Kidney (tissue), 14 donors: Measurements from ENCODE around the gene DDX10. TPM values are rescaled to one million over a fixed set of nuclear protein-coding genes. Genes with fewer than 3 reads are reported as not detected.

ENCODE experiments used
- DNase-seq, 5 donors: peaks; one replicate each; pipeline ENCODE4 v3.0.0-alpha.2; 2013 to 2020
- FAIRE-seq: peaks from 2 replicates; lab custom pipeline; 2012; peaks lifted over from hg19 to GRCh38; lab: Jason Lieb, UNC
- H3K27ac ChIP-seq, 2 donors: one replicate each; pipeline ENCODE4 v1.7.0; 2013; ENCODE audit warnings: low read depth in 2 of 2, low read length in 2 of 2, inconsistent platforms in 1 of 2
- H3K27me3 ChIP-seq: one replicate; pipeline ENCODE4 v1.7.1; 2013; ENCODE audit warnings: low read length, inconsistent platforms; ENCODE audit not compliant: control insufficient read depth, insufficient read depth
- H3K36me3 ChIP-seq, 3 donors: one replicate each; pipeline versions ENCODE4 v1.7.0 to v1.7.1; 2013; ENCODE audit warnings: low read length in 3 of 3, control low read depth in 1 of 3, inconsistent platforms in 1 of 3; ENCODE audit not compliant: insufficient read depth in 3 of 3, control insufficient read depth in 2 of 3
- H3K4me1 ChIP-seq, 3 donors: one replicate each; pipeline versions ENCODE4 v1.7.0 to v1.7.1; 2013; ENCODE audit warnings: low read length in 3 of 3, inconsistent platforms in 1 of 3, low read depth in 1 of 3; ENCODE audit not compliant: control insufficient read depth in 2 of 3, insufficient read depth in 2 of 3
- H3K4me3 ChIP-seq, 3 donors: one replicate each; pipeline versions ENCODE4 v1.7.0 to v1.8.1; 2013; ENCODE audit warnings: low read length in 3 of 3, control low read depth in 1 of 3, inconsistent platforms in 1 of 3
- H3K9ac ChIP-seq, 3 donors: one replicate each; pipeline versions ENCODE4 v1.7.0 to v1.7.1; 2013; ENCODE audit warnings: low read length in 3 of 3, control low read depth in 1 of 3, inconsistent platforms in 1 of 3
- H3K9me3 ChIP-seq, 3 donors: one replicate each; pipeline versions ENCODE4 v1.7.0 to v1.7.1; 2013; ENCODE audit warnings: low read length in 3 of 3, control low read depth in 1 of 3, inconsistent platforms in 1 of 3; ENCODE audit not compliant: control insufficient read depth in 2 of 3, insufficient read depth in 1 of 3
- intact Hi-C: fragments of 100-400 bp; cut with DNase I; formaldehyde crosslinking; loops from one replicate; pipeline ENCODE4 v1.11.1; 2022
- polyA plus RNA-seq: library from polyadenylated mRNA; stranded (reverse); fragments of 350-450 nt; fragmentation: Illumina TruSeq; extraction: RNeasy Lipid Tissue Mini Kit (QIAGEN cat#74804); gene quantifications from one replicate; pipeline ENCODE4 v1.2.3, GENCODE V29; 2014; ENCODE audit warnings: low read depth, low replicate concordance; ENCODE audit not compliant: insufficient read depth
- total RNA-seq: library from RNA; stranded (reverse); fragmentation: NEBNext Ultra II Directional; extraction: Animal tissue kit (Norgen Biotek cat#: 25700); gene quantifications from one replicate; pipeline ENCODE4 v1.2.1, GENCODE V29; 2021
- TF ChIP-seq, protein P1 (sequence below): IDR thresholded peaks from 3 replicates; pipeline ENCODE4 v1.5.1; 2012; ENCODE audit warnings: mild to moderate bottlenecking, moderate library complexity, borderline replicate concordance; ENCODE audit not compliant: insufficient read depth; ENCODE audit errors: extremely low read depth
- donor health status: control.
- donor health status: control.
- donor health status: control.
- donor health status: control.
- donor health status: control.
- donor health status: DM: yes; HTN: yes; CAD: no.
- donor health status: Normal renal cell carcinoma (clear cell type).

The DDX10 gene
- total and polyA plus RNA-seq, 2 donors from 2014 or later: 24.8 to 79.2 TPM

DNA sequence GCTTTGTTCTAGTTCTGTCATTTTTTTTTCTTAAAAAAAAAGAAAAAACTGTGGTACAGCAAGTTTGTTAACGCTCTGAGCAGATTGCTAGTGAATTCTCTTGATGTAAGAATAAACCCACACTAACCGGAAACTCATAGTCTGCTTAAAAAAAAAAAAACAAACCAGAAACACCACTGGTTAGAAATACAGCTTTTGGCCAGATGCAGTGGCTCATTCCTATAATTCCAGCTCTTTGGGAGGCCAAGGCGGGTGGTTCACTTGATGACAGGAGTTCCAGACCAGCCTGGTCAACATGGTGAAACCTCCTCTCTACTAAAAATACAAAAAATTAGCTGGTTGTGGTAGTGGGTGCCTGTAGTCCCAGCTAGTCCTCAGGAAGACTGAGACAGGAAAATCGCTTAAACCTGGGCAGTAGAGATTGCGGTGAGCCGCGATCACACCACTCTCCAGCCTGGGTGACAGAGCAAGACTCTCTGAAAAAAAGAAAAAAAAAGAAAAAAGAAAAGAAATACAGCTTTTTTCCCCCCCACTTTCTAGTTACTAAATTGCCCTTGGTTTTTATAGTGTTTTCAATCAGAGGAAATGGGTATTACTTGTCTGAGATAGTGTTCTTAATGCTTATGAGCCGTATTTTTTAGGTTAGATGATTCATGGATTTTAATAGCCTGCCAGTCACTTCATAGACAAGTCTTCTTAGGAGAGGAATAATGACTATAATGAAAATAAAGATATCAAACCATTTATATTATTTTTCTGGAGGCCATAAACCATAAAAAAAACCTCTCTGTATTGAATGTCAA is 222.8 kb downstream of the DDX10 start:
- Histone ChIP-seq H3K4me3 (no peak overlapping the region), H3K9me3 (no peaks in the 10 kb centered on the region), H3K36me3 (no peaks in the 10 kb centered on the region), H3K27ac (no peak overlapping the region), H3K9ac (no peak overlapping the region), H3K27me3 (no peaks in the 10 kb centered on the region), H3K4me1 (peaks cover 0 to 3% (median 0%) of the 10 kb centered on the region in 3 donors)
- no peak for FAIRE-seq
- TF ChIP-seq, protein P1, sequence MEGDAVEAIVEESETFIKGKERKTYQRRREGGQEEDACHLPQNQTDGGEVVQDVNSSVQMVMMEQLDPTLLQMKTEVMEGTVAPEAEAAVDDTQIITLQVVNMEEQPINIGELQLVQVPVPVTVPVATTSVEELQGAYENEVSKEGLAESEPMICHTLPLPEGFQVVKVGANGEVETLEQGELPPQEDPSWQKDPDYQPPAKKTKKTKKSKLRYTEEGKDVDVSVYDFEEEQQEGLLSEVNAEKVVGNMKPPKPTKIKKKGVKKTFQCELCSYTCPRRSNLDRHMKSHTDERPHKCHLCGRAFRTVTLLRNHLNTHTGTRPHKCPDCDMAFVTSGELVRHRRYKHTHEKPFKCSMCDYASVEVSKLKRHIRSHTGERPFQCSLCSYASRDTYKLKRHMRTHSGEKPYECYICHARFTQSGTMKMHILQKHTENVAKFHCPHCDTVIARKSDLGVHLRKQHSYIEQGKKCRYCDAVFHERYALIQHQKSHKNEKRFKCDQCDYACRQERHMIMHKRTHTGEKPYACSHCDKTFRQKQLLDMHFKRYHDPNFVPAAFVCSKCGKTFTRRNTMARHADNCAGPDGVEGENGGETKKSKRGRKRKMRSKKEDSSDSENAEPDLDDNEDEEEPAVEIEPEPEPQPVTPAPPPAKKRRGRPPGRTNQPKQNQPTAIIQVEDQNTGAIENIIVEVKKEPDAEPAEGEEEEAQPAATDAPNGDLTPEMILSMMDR: no peak
- intact Hi-C loops: no loop called here
- DNase-seq: no peak

DNA sequence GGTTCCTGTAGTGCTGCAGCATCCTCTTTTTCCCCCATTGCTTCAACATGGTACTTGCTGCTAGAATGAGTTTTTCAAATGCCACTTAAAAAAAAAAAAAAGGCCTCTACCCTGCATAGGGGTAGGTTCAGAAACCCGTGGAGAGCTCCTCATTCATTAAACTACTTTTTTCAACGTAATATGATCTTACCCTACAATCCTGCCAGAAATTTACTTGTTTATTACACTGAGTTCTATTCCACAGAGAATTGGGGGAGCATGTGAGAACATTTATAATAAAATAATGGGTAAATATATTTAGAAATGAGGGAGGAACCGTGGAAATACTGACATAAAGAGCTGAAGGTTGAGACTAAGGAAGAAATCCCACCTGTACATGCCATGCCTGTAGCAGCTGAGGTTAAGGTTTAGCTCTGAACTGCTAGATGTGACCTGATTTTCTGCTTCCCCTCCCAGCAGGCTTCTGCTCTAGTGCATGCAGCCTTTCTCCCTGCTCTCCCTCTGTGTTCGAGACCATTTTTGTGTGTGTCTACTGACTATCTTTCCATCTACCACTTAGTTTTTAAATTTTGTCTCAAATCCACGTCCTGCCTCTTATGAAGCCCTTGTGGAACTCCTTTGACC is 225.7 kb downstream of the DDX10 start:
- Histone ChIP-seq H3K4me1 (peaks cover 0 to 3% (median 0%) of the 10 kb centered on the region in 3 donors), H3K27ac (no peak overlapping the region), H3K36me3 (no peaks in the 10 kb centered on the region), H3K9ac (no peak overlapping the region), H3K9me3 (no peaks in the 10 kb centered on the region), H3K4me3 (no peak overlapping the region), H3K27me3 (no peaks in the 10 kb centered on the region)
- intact Hi-C loops: no loop called here
- TF ChIP-seq, protein P1: no peak
- DNase-seq: peak in 1 of 5 donors; percentile 20
- no peak for FAIRE-seq

DNA sequence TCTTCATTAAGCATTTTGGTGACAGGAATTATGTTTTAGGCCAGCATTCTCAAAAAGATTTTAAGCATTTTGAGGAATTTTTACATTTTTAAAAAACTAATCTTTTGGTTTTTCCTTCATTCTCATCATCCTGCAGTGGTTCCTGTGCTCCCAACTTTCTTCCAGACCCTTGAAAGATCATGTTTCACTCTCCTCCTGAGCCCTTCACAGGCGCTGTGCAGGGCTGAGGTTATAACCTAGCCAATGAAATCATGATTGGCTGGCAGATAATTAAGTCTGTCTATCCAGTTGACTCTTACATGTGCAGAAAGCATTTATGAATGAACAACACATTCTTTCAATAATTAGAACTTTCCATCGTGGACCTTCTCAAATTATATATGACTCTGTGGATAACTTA is 226.3 kb downstream of the DDX10 start:
- Histone ChIP-seq H3K4me3 (no peak overlapping the region), H3K9me3 (no peaks in the 10 kb centered on the region), H3K27me3 (no peaks in the 10 kb centered on the region), H3K4me1 (peaks cover 0 to 3% (median 0%) of the 10 kb centered on the region in 3 donors), H3K27ac (no peak overlapping the region), H3K36me3 (no peaks in the 10 kb centered on the region), H3K9ac (no peak overlapping the region)
- TF ChIP-seq, protein P1: no peak
- FAIRE-seq (no peak), DNase-seq (no peak)
- intact Hi-C loops: no loop called here
